A549 (cell line): Measurements from ENCODE around the gene RCE1. TPM values are rescaled to one million over a fixed set of nuclear protein-coding genes. Genes with fewer than 3 reads are reported as not detected.
"Not testable (repeated sequence)": the region's sequence is repeated elsewhere in the genome, so short reads cannot be mapped to it uniquely, and the experiment has no call there.

Experiments
- ATAC-seq, 2 experiments: fragments of 200-7000 bp in 1 of 2; fragments of >200 bp in 1 of 2; cut with Nextera tagmentation in 1 of 2; cut with Tn5 transposase in 1 of 2; 3 replicates each; pipeline versions ENCODE4 v1.8.0 to v1.9.1; 2018 to 2020; ENCODE audit warnings: mild to moderate bottlenecking in 1 of 2, moderate library complexity in 1 of 2
- CTCF ChIA-PET: fragments of 300-600 bp; sonication (Branson Sonifier 250); formaldehyde crosslinking; extraction: SDS; loops from one replicate; lab custom pipeline; 2021; ENCODE audit warnings: antibody characterized with exemption, inconsistent platforms; lab: Yijun Ruan, JAX
- POLR2A ChIA-PET: fragments of 350-600 bp; formaldehyde crosslinking; extraction: SDS; loops from one replicate; lab custom pipeline; 2021; ENCODE audit warnings: antibody characterized with exemption, inconsistent platforms; lab: Yijun Ruan, JAX
- DNase-seq, 2 experiments: peaks; one replicate each; pipeline versions ENCODE4 v3.0.0 to v3.0.0-alpha.2; 2011 to 2016; ENCODE audit warnings: low read depth in 1 of 2, low spot score in 1 of 2
- FAIRE-seq: peaks from 2 replicates; lab custom pipeline; 2011; peaks lifted over from hg19 to GRCh38; lab: Jason Lieb, UNC
- H3K27ac ChIP-seq, 2 experiments: fragments of >200 bp; sonication (Bioruptor Twin); formaldehyde crosslinking; 3 replicates each; pipeline ENCODE4 v1.5.1; 2016 to 2017
- H3K4me1 ChIP-seq: fragments of >200 bp; sonication (Bioruptor Twin); formaldehyde crosslinking; 3 replicates; pipeline ENCODE4 v1.6.1; 2016
- H3K4me2 ChIP-seq: fragments of >200 bp; sonication (Bioruptor Twin); formaldehyde crosslinking; 3 replicates; pipeline ENCODE4 v1.6.1; 2016
- H3K4me3 ChIP-seq: fragments of >200 bp; sonication (Bioruptor Twin); formaldehyde crosslinking; 3 replicates; pipeline ENCODE4 v1.5.1; 2016
- H3K9me3 ChIP-seq: fragments of >200 bp; sonication (Bioruptor Twin); formaldehyde crosslinking; 3 replicates; pipeline ENCODE4 v1.6.1; 2016
- BHLHE40 ChIP-seq: IDR thresholded peaks from 2 replicates; pipeline ENCODE4 v1.6.1; 2012; ENCODE audit warnings: low read depth, low read length, inconsistent platforms
- CHD2 ChIP-seq: fragments of 150-350 bp; IDR thresholded peaks from 2 replicates; pipeline ENCODE4 v1.6.1; 2014; ENCODE audit warnings: low read length; ENCODE audit not compliant: partially characterized antibody
- CTCF ChIP-seq: fragments of >200 bp; sonication (Bioruptor Twin); formaldehyde crosslinking; IDR thresholded peaks from 3 replicates; pipeline ENCODE4 v1.5.1; 2016
- EHF ChIP-seq: fragments of 250-450 bp; sonication (Bioruptor Pico); IDR thresholded peaks from 2 replicates; pipeline ENCODE4 v1.5.0; 2020; ENCODE audit warnings: mild to moderate bottlenecking
- EHMT2 ChIP-seq: fragments of 200-600 bp; sonication (generic); IDR thresholded peaks from 2 replicates; pipeline ENCODE4 v1.6.1; 2016; ENCODE audit warnings: antibody characterized with exemption, low read depth, mild to moderate bottlenecking, moderate library complexity
- ELK1 ChIP-seq: fragments of 150-350 bp; IDR thresholded peaks from 2 replicates; pipeline ENCODE4 v1.6.1; 2014; ENCODE audit warnings: low read depth, mild to moderate bottlenecking, low read length
- EP300 ChIP-seq, 2 experiments: fragments of >200 bp; sonication (Bioruptor Twin); formaldehyde crosslinking; IDR thresholded peaks; 2 replicates in 1 of 2; 3 replicates in 1 of 2; pipeline ENCODE4 v1.6.1; 2016 to 2017
- HEYL ChIP-seq: fragments of 250-450 bp; sonication (Bioruptor Pico); IDR thresholded peaks from 2 replicates; pipeline ENCODE4 v1.8.0; 2021; ENCODE audit warnings: mild to moderate bottlenecking, moderate library complexity
- HOXA7 ChIP-seq: fragments of 250-450 bp; sonication (Bioruptor Pico); IDR thresholded peaks from 2 replicates; pipeline ENCODE4 v1.5.0; 2020; ENCODE audit warnings: mild to moderate bottlenecking, moderate library complexity
- HOXB13 ChIP-seq: fragments of 250-450 bp; sonication (Bioruptor Pico); IDR thresholded peaks from 2 replicates; pipeline ENCODE4 v1.5.0; 2020; ENCODE audit warnings: low read depth, mild to moderate bottlenecking, moderate library complexity
- HOXB5 ChIP-seq: fragments of 250-450 bp; sonication (Bioruptor Pico); IDR thresholded peaks from 2 replicates; pipeline ENCODE4 v1.5.0; 2020; ENCODE audit warnings: mild to moderate bottlenecking, moderate library complexity
- JUN ChIP-seq, 2 experiments: fragments of >200 bp; sonication (Bioruptor Twin); formaldehyde crosslinking; IDR thresholded peaks; 2 replicates in 1 of 2; 3 replicates in 1 of 2; pipeline ENCODE4 v1.6.1; 2016 to 2017
- KDM5A ChIP-seq: fragments of 200-600 bp; sonication (generic); IDR thresholded peaks from 2 replicates; pipeline ENCODE4 v1.6.1; 2016; ENCODE audit warnings: antibody characterized with exemption, mild to moderate bottlenecking
- MAFK ChIP-seq: fragments of 450-650 bp; IDR thresholded peaks from 2 replicates; pipeline ENCODE4 v1.6.1; 2014; ENCODE audit not compliant: partially characterized antibody
- POLR2A ChIP-seq: IDR thresholded peaks from 2 replicates; pipeline ENCODE4 v1.6.1; 2012; ENCODE audit warnings: mild to moderate bottlenecking, low read length
- POLR2AphosphoS2 ChIP-seq: conservative IDR thresholded peaks from 2 replicates; pipeline ENCODE4 v1.6.1; 2012; ENCODE audit warnings: low read length, improper control_type of control experiment, inconsistent platforms
- RARB ChIP-seq: fragments of 250-450 bp; sonication (Bioruptor Pico); IDR thresholded peaks from 2 replicates; pipeline ENCODE4 v1.8.0; 2021; ENCODE audit warnings: mild to moderate bottlenecking, moderate library complexity
- SMC3 ChIP-seq: fragments of >200 bp; sonication (Bioruptor Twin); formaldehyde crosslinking; IDR thresholded peaks from 3 replicates; pipeline ENCODE4 v1.6.1; 2018; ENCODE audit warnings: inconsistent platforms
- SREBF2 ChIP-seq: fragments of 450-650 bp; IDR thresholded peaks from 2 replicates; pipeline ENCODE4 v1.6.1; 2014; ENCODE audit warnings: mild to moderate bottlenecking, moderate library complexity
- ZSCAN20 ChIP-seq: fragments of 250-450 bp; sonication (Bioruptor Pico); IDR thresholded peaks from 2 replicates; pipeline ENCODE4 v1.8.0; 2022; ENCODE audit warnings: mild to moderate bottlenecking, moderate library complexity
- WGBS: methylation state at CpG from one replicate; pipeline ENCODE4 v1.1.6; 2017; ENCODE audit errors: missing lambda C conversion rate; 5-methylcytosine and 5-hydroxymethylcytosine counted together
- polyA plus RNA-seq, 4 experiments: library from polyadenylated mRNA; depleted of rRNA in 3 of 4; stranded (reverse); fragments of >200 nt; fragmentation: RNase III in 1 of 4; extraction: RNeasy Plus Mini Kit Qiagen cat#74134 plus additional on column Dnase treatment in 1 of 4; gene quantifications; 2 replicates in 3 of 4; 3 replicates in 1 of 4; pipeline ENCODE4 v1.2.3, GENCODE V29; 2011 to 2017
- TF ChIP-seq, protein P1 (sequence below): fragments of >200 bp; sonication (Bioruptor Twin); formaldehyde crosslinking; IDR thresholded peaks from 3 replicates; pipeline ENCODE4 v1.6.1; 2016
- TF ChIP-seq, protein P2 (sequence below): fragments of 250-450 bp; sonication (Bioruptor Pico); IDR thresholded peaks from 2 replicates; pipeline ENCODE4 v1.5.0; 2020; ENCODE audit warnings: low read depth, mild to moderate bottlenecking, moderate library complexity
- TF ChIP-seq, protein P3 (sequence below): IDR thresholded peaks from 2 replicates; pipeline ENCODE4 v1.6.1; 2012
- TF ChIP-seq, protein P4 (sequence below): fragments of >200 bp; sonication (Bioruptor Twin); formaldehyde crosslinking; IDR thresholded peaks from 2 replicates; pipeline ENCODE4 v1.6.1; 2016
- TF ChIP-seq, protein P5 (sequence below): fragments of 250-450 bp; sonication (Bioruptor Pico); IDR thresholded peaks from 2 replicates; pipeline ENCODE4 v1.5.0; 2021; ENCODE audit warnings: mild to moderate bottlenecking, moderate library complexity, borderline replicate concordance
- TF ChIP-seq, protein P6 (sequence below): fragments of 450-650 bp; IDR thresholded peaks from 2 replicates; pipeline ENCODE4 v1.6.1; 2014; ENCODE audit warnings: antibody characterized with exemption
- TF ChIP-seq, protein P7 (sequence below): IDR thresholded peaks from 2 replicates; pipeline ENCODE4 v1.6.1; 2012

Gene RCE1
- polyA plus RNA-seq, 2 of the 4 experiments (the other 2 are of a cell fraction) = 20.3 to 23.3 TPM

DNA sequence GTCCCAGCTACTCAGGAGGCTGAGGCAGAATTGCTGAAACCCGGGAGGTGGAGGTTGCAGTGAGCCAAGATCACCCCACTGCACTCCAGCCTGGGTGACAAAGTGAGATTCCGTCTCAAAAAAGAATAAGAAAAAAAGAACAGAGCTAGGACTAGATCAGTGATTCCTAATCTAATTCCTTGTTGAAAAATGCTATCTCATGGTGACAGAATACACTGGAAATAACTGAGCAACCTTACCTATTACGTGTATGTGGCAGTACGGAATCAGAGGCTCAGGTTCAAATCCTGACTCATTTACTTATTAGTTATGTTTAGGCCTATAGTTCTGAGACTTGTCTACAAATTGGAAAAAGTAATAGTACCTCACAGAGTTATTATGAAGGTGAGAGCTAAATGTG is 19.5 kb upstream of the RCE1 start:
- ATAC-seq (no peak), FAIRE-seq (no peak), DNase-seq (no peak)
- ChIA-PET POLR2A (no interaction called here), CTCF (interaction anchor here (0.6 to 1.7 kb wide), 5 partner anchors 10 to 422 kb away, joined by 3 to 7 read pairs (median 3); no protein-coding TSS in a partner anchor)
- 90% methylated on average over 4 of the region's 4 CpGs for WGBS
- Histone ChIP-seq H3K4me2 (no peak overlapping the region), H3K4me3 (no peak overlapping the region), H3K9me3 (no peaks in the 10 kb centered on the region), H3K27ac (no peak overlapping the region), H3K4me1 (no peaks in the 10 kb centered on the region)
- TF ChIP-seq, protein P1, sequence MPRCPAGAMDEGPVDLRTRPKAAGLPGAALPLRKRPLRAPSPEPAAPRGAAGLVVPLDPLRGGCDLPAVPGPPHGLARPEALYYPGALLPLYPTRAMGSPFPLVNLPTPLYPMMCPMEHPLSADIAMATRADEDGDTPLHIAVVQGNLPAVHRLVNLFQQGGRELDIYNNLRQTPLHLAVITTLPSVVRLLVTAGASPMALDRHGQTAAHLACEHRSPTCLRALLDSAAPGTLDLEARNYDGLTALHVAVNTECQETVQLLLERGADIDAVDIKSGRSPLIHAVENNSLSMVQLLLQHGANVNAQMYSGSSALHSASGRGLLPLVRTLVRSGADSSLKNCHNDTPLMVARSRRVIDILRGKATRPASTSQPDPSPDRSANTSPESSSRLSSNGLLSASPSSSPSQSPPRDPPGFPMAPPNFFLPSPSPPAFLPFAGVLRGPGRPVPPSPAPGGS = no peak
- TF ChIP-seq, protein P2, sequence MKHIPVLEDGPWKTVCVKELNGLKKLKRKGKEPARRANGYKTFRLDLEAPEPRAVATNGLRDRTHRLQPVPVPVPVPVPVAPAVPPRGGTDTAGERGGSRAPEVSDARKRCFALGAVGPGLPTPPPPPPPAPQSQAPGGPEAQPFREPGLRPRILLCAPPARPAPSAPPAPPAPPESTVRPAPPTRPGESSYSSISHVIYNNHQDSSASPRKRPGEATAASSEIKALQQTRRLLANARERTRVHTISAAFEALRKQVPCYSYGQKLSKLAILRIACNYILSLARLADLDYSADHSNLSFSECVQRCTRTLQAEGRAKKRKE = no peak
- TF ChIP-seq ELK1 (no peak), HEYL (CRISPR knock-in tag) (no peak), SMC3 (no peak), SREBF2 (no peak), RARB (no peak), HOXA7 (CRISPR knock-in tag) (no peak), JUN (IDR thresholded peaks at IDR 0.05) (no peak), POLR2A (no peak), HOXB13 (no peak), EHMT2 (no peak), BHLHE40 (no peak), EHF (CRISPR knock-in tag) (no peak), MAFK (no peak), CHD2 (no peak), HOXB5 (CRISPR knock-in tag) (no peak), EP300 (IDR thresholded peaks at IDR 0.05) (no peak)
- TF ChIP-seq, protein P3, sequence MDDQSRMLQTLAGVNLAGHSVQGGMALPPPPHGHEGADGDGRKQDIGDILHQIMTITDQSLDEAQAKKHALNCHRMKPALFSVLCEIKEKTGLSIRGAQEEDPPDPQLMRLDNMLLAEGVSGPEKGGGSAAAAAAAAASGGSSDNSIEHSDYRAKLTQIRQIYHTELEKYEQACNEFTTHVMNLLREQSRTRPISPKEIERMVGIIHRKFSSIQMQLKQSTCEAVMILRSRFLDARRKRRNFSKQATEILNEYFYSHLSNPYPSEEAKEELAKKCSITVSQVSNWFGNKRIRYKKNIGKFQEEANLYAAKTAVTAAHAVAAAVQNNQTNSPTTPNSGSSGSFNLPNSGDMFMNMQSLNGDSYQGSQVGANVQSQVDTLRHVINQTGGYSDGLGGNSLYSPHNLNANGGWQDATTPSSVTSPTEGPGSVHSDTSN = no peak

- FAIRE-seq, DNase-seq: not testable (repeated sequence)
These were observed 18.7 kb upstream of the RCE1 start for GRCh38 chr11:66824573-66824972.

DNA sequence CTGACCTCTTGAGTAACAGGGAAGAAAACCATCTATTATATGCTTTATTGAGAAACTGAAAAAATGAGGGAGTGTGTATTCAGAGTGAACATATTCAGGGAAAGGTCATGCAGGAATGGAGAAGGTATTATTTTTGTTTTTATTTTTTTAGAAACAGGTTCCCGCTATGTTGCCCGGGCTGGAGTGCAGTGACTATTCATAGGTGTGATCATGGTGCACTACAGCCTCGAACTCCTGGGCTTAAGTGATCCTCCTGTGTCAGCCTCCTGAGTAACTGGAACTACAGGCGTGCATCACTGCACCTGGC is 8.7 kb upstream of the RCE1 start:
- H3K9me3 ChIP-seq = no peaks in the 10 kb centered on the region
- H3K4me1 ChIP-seq = peaks cover 11% of the 10 kb centered on the region
- WGBS = 66% methylated on average over 4 of the region's 4 CpGs
- H3K4me2 ChIP-seq = no peak overlapping the region
- H3K27ac ChIP-seq = no peak overlapping the region
- CTCF ChIA-PET = interaction anchor here (0.6 to 8.7 kb wide), 44 partner anchors 8 to 484 kb away, joined by 3 to 194 read pairs (median 4); partner anchors contain the start of genes NPAS4, RBM4, RCE1 and ZDHHC24
- TF ChIP-seq, protein P4, sequence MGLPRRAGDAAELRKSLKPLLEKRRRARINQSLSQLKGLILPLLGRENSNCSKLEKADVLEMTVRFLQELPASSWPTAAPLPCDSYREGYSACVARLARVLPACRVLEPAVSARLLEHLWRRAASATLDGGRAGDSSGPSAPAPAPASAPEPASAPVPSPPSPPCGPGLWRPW = no peak
- TF ChIP-seq, protein P5, sequence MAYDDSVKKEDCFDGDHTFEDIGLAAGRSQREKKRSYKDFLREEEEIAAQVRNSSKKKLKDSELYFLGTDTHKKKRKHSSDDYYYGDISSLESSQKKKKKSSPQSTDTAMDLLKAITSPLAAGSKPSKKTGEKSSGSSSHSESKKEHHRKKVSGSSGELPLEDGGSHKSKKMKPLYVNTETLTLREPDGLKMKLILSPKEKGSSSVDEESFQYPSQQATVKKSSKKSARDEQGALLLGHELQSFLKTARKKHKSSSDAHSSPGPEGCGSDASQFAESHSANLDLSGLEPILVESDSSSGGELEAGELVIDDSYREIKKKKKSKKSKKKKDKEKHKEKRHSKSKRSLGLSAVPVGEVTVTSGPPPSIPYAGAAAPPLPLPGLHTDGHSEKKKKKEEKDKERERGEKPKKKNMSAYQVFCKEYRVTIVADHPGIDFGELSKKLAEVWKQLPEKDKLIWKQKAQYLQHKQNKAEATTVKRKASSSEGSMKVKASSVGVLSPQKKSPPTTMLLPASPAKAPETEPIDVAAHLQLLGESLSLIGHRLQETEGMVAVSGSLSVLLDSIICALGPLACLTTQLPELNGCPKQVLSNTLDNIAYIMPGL (CRISPR knock-in tag) = no peak
- no peak for TF ChIP-seq KDM5A
- TF ChIP-seq POLR2AphosphoS2 = no peak
- no peak for TF ChIP-seq ZSCAN20
- TF ChIP-seq, protein P6, sequence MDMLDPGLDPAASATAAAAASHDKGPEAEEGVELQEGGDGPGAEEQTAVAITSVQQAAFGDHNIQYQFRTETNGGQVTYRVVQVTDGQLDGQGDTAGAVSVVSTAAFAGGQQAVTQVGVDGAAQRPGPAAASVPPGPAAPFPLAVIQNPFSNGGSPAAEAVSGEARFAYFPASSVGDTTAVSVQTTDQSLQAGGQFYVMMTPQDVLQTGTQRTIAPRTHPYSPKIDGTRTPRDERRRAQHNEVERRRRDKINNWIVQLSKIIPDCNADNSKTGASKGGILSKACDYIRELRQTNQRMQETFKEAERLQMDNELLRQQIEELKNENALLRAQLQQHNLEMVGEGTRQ = no peak
- TF ChIP-seq, protein P7, sequence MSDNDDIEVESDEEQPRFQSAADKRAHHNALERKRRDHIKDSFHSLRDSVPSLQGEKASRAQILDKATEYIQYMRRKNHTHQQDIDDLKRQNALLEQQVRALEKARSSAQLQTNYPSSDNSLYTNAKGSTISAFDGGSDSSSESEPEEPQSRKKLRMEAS = no peak
- TF ChIP-seq CTCF = no peak
- TF ChIP-seq SREBF2 = no peak
- no peak overlapping the region for H3K4me3 ChIP-seq
- ATAC-seq = no peak; a peak in 1 of 6 replicates
- no peak for FAIRE-seq
- POLR2A ChIA-PET = interaction anchor here (0.6 to 0.9 kb wide), 2 partner anchors 8 to 142 kb away, joined by 3 read pairs; no protein-coding TSS in a partner anchor
- no peak for DNase-seq

More at GRCh38 chr11:66824573-66824972, 18.7 kb upstream of the RCE1 start:
- CTCF ChIA-PET = interaction anchor here (1.2 kb wide), 1 partner anchor 9 kb away, joined by 7 read pairs; no protein-coding TSS in a partner anchor
- H3K27ac ChIP-seq, H3K4me2 ChIP-seq, H3K4me3 ChIP-seq, H3K4me1 ChIP-seq, H3K9me3 ChIP-seq, ATAC-seq, POLR2A ChIA-PET: not testable (repeated sequence)
- 95% methylated on average over 4 of the region's 4 CpGs for WGBS
